ENCODE results near the gene BCKDHA.

DNA sequence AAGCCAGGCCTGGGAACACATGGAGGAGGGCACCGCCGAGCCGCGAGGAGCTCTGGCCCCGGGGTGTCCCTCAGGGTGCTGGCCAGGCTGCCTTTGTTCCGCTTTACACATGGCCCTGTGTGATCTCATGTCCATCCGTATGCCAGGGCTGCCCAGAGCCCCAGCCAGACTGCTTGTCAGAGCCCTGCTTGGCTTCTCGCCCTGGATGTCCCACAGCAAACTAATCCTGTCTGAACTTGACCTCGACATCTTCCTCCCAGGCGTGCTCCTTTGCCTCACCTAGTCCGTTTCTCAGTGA lies 14.3 kb downstream of the BCKDHA start:
- TF ChIP-seq, protein P1, sequence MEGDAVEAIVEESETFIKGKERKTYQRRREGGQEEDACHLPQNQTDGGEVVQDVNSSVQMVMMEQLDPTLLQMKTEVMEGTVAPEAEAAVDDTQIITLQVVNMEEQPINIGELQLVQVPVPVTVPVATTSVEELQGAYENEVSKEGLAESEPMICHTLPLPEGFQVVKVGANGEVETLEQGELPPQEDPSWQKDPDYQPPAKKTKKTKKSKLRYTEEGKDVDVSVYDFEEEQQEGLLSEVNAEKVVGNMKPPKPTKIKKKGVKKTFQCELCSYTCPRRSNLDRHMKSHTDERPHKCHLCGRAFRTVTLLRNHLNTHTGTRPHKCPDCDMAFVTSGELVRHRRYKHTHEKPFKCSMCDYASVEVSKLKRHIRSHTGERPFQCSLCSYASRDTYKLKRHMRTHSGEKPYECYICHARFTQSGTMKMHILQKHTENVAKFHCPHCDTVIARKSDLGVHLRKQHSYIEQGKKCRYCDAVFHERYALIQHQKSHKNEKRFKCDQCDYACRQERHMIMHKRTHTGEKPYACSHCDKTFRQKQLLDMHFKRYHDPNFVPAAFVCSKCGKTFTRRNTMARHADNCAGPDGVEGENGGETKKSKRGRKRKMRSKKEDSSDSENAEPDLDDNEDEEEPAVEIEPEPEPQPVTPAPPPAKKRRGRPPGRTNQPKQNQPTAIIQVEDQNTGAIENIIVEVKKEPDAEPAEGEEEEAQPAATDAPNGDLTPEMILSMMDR (IDR thresholded peaks at IDR 0.05; ENCODE audit: low read length): no peak
- TF ChIP-seq EZH2 (optimal IDR thresholded peaks at IDR 0.05; ENCODE audit: low read depth, low read length) (no peak), EZH2phosphoT487 (IDR thresholded peaks at IDR 0.05; ENCODE audit: low read length) (no peak)

Data from MM.1S (cell line).